ENCODE results near the gene C1orf53. TPM values are rescaled to one million over a fixed set of nuclear protein-coding genes. Genes with fewer than 3 reads are reported as not detected.

Gene C1orf53
- total and polyA plus RNA-seq, 9 of the 15 experiments (the other 6 are each of a cell fraction or from before 2014, with no cell fraction given) = 0.31 to 3.2 (median 2.3) TPM

GRCh38 chr1:197928849-197929336 is 26.5 kb downstream of the C1orf53 start (continued):
- TF ChIP-seq, protein P1, sequence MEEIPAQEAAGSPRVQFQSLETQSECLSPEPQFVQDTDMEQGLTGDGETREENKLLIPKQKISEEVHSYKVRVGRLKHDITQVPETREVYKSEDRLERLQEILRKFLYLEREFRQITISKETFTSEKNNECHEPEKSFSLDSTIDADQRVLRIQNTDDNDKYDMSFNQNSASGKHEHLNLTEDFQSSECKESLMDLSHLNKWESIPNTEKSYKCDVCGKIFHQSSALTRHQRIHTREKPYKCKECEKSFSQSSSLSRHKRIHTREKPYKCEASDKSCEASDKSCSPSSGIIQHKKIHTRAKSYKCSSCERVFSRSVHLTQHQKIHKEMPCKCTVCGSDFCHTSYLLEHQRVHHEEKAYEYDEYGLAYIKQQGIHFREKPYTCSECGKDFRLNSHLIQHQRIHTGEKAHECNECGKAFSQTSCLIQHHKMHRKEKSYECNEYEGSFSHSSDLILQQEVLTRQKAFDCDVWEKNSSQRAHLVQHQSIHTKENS (CRISPR knock-in tag; IDR thresholded peaks at IDR 0.05) = no peak
- TF ChIP-seq HMBOX1 (IDR thresholded peaks at IDR 0.05) (no peak), EGR1 (conservative IDR thresholded peaks at IDR 0.05) (no peak), NFYB (IDR thresholded peaks at IDR 0.05; ENCODE audit: extremely low read depth, insufficient read length) (no peak), E2F3 (CRISPR knock-in tag; IDR thresholded peaks at IDR 0.05) (no peak), BRF1 (IDR thresholded peaks at IDR 0.05; ENCODE audit: borderline replicate concordance, extremely low read depth, insufficient read length) (no peak), SIN3B (IDR thresholded peaks at IDR 0.05; ENCODE audit: low read depth) (no peak), NR3C1 (CRISPR knock-in tag; IDR thresholded peaks at IDR 0.05) (no peak), IRF2 (CRISPR knock-in tag; IDR thresholded peaks at IDR 0.05) (no peak), GATAD2B (IDR thresholded peaks at IDR 0.05; ENCODE audit: borderline replicate concordance) (no peak), TRIM28 (IDR thresholded peaks at IDR 0.05) (no peak), MCM7 (IDR thresholded peaks at IDR 0.05) (no peak), CREB1 (IDR thresholded peaks at IDR 0.05) (peak; percentile 63), CREB1 (CRISPR knock-in tag; IDR thresholded peaks at IDR 0.05) (peak; percentile 49; the same call in 1 of the 2 replicates), ZNF407 (IDR thresholded peaks at IDR 0.05; ENCODE audit: low read depth) (peak; percentile 43; the same call in 1 of the 2 replicates)
- TF ChIP-seq, protein P2, sequence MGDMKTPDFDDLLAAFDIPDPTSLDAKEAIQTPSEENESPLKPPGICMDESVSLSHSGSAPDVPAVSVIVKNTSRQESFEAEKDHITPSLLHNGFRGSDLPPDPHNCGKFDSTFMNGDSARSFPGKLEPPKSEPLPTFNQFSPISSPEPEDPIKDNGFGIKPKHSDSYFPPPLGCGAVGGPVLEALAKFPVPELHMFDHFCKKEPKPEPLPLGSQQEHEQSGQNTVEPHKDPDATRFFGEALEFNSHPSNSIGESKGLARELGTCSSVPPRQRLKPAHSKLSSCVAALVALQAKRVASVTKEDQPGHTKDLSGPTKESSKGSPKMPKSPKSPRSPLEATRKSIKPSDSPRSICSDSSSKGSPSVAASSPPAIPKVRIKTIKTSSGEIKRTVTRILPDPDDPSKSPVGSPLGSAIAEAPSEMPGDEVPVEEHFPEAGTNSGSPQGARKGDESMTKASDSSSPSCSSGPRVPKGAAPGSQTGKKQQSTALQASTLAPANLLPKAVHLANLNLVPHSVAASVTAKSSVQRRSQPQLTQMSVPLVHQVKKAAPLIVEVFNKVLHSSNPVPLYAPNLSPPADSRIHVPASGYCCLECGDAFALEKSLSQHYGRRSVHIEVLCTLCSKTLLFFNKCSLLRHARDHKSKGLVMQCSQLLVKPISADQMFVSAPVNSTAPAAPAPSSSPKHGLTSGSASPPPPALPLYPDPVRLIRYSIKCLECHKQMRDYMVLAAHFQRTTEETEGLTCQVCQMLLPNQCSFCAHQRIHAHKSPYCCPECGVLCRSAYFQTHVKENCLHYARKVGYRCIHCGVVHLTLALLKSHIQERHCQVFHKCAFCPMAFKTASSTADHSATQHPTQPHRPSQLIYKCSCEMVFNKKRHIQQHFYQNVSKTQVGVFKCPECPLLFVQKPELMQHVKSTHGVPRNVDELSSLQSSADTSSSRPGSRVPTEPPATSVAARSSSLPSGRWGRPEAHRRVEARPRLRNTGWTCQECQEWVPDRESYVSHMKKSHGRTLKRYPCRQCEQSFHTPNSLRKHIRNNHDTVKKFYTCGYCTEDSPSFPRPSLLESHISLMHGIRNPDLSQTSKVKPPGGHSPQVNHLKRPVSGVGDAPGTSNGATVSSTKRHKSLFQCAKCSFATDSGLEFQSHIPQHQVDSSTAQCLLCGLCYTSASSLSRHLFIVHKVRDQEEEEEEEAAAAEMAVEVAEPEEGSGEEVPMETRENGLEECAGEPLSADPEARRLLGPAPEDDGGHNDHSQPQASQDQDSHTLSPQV (IDR thresholded peaks at IDR 0.05) = no peak
